Tibial artery (tissue), 4 donors: Measurements from ENCODE around the gene PLCH2.

Experiments
- DNase-seq, 2 donors: peaks; one replicate each; pipeline ENCODE4 v3.0.0-alpha.2; 2019
- H3K27ac ChIP-seq, 2 donors: fragments of 200-600 bp; sonication (generic) in 1 of 2; 1 replicate in 1 of 2; 2 replicates in 1 of 2; pipeline ENCODE4 v1.5.1; 2018 to 2019; ENCODE audit warnings: mild to moderate bottlenecking in 1 of 2
- H3K27me3 ChIP-seq, 2 donors: fragments of 200-600 bp; sonication (generic) in 1 of 2; one replicate each; pipeline versions ENCODE4 v1.5.1 to v1.6.0; 2016 to 2019
- H3K36me3 ChIP-seq, 3 donors: fragments of 200-600 bp; sonication (generic) in 2 of 3; one replicate each; pipeline ENCODE4 v1.5.1; 2016 to 2019; ENCODE audit warnings: mild to moderate bottlenecking in 2 of 3
- H3K4me1 ChIP-seq, 4 donors: fragments of 200-600 bp; sonication (generic) in 2 of 4; 1 replicate in 3 of 4; 2 replicates in 1 of 4; pipeline ENCODE4 v1.5.1; 2016 to 2019
- H3K4me3 ChIP-seq, 2 donors: fragments of 200-600 bp; sonication (generic) in 1 of 2; 1 replicate in 1 of 2; 2 replicates in 1 of 2; pipeline ENCODE4 v1.5.1; 2018 to 2019; ENCODE audit warnings: mild to moderate bottlenecking in 2 of 2
- H3K9me3 ChIP-seq, 3 donors: fragments of 200-600 bp; sonication (generic) in 1 of 3; one replicate each; pipeline ENCODE4 v1.5.1; 2016 to 2019
- CTCF ChIP-seq, 2 experiments: fragments of 200-600 bp in 1 of 2; fragments of 450-650 bp in 1 of 2; IDR thresholded peaks; one replicate each; pipeline ENCODE4 v1.5.1; 2017 to 2019; ENCODE audit warnings: antibody characterized with exemption in 2 of 2, mild to moderate bottlenecking in 1 of 2, moderate library complexity in 1 of 2
- intact Hi-C: fragments of 100-400 bp; cut with DNase I; formaldehyde crosslinking; loops from one replicate; pipeline ENCODE4 v1.15.0; 2023; ENCODE audit warnings: low total_unique reads

Gene PLCH2

GRCh38 chr1:2528016-2528415, 51.9 kb downstream of the PLCH2 start:
- Histone ChIP-seq H3K9me3 (no peaks in the 10 kb centered on the region), H3K4me1 (peaks cover 15 to 75% (median 69%) of the 10 kb centered on the region in 4 donors), H3K27me3 (peaks cover 0 to 11% of the 10 kb centered on the region in 2 donors), H3K36me3 (no peaks in the 10 kb centered on the region), H3K27ac (peak overlapping the region; percentile 79 to 84), H3K4me3 (peak overlapping the region; percentile 49 to 53)
- DNase-seq = peak; percentile 63 to 97
- intact Hi-C loops = loop anchor here (2.0 to 5.0 kb wide), 2 partner anchors 136 to 333 kb away; partner anchors contain the start of genes FAAP20, MORN1 and RER1
- no peak for TF ChIP-seq CTCF (IDR thresholded peaks at IDR 0.05)

GRCh38 chr1:2528611-2528965, 52.5 kb downstream of the PLCH2 start:
- peaks cover 15 to 73% (median 69%) of the 10 kb centered on the region in 4 donors for H3K4me1 ChIP-seq
- H3K27ac ChIP-seq = peak overlapping the region; percentile 79 to 84
- TF ChIP-seq CTCF (IDR thresholded peaks at IDR 0.05) = no peak
- DNase-seq = no peak
- H3K27me3 ChIP-seq = peaks cover 0 to 11% of the 10 kb centered on the region in 2 donors
- H3K9me3 ChIP-seq = no peaks in the 10 kb centered on the region
- H3K36me3 ChIP-seq = no peaks in the 10 kb centered on the region
- intact Hi-C loops = loop anchor here (2.0 to 5.0 kb wide), 2 partner anchors 136 to 334 kb away; partner anchors contain the start of genes FAAP20, MORN1 and RER1
- peak overlapping the region; percentile 49 to 53 for H3K4me3 ChIP-seq

- Histone ChIP-seq H3K9me3 (no peaks in the 10 kb centered on the region), H3K27me3 (peaks cover 0 to 11% of the 10 kb centered on the region in 2 donors), H3K36me3 (no peaks in the 10 kb centered on the region), H3K4me3 (peak overlapping the region; percentile 49 to 53), H3K4me1 (peaks cover 15 to 68% (median 66%) of the 10 kb centered on the region in 4 donors), H3K27ac (peak overlapping the region; percentile 79 to 84)
- no peak for TF ChIP-seq CTCF (IDR thresholded peaks at IDR 0.05)
- peak in 1 of 2 donors; percentile 79 for DNase-seq
- intact Hi-C loops = loop anchor here (2.0 to 5.0 kb wide), 2 partner anchors 137 to 334 kb away; partner anchors contain the start of genes FAAP20, MORN1 and RER1
Observed at GRCh38 chr1:2528966-2529783, 53.1 kb downstream of the PLCH2 start.

- no peak for TF ChIP-seq CTCF (IDR thresholded peaks at IDR 0.05)
- Histone ChIP-seq H3K27me3 (peaks cover 0 to 11% of the 10 kb centered on the region in 2 donors), H3K27ac (peak within 1 kb of the TSS; percentile 79 to 84), H3K4me3 (peak within 1 kb of the TSS; percentile 49 to 53), H3K4me1 (peaks cover 15 to 61% (median 58%) of the 10 kb centered on the region in 4 donors), H3K9me3 (no peaks in the 10 kb centered on the region), H3K36me3 (no peaks in the 10 kb centered on the region)
- intact Hi-C loops = loop anchor here (2.0 to 5.0 kb wide), 3 partner anchors 17 to 335 kb away; partner anchors contain the start of genes FAAP20, MORN1 and RER1
- no peak for DNase-seq
Observed at GRCh38 chr1:2529784-2530512, 53.9 kb downstream of the PLCH2 start, which contains the start of gene HES5. Gene HES5, minus strand, starts transcription at chr1:2530263. Its CDS starts 99 bp downstream, at chr1:2530164.
